Measurements from ENCODE around the gene SMPDL3A.

SMPDL3A gene

DNA sequence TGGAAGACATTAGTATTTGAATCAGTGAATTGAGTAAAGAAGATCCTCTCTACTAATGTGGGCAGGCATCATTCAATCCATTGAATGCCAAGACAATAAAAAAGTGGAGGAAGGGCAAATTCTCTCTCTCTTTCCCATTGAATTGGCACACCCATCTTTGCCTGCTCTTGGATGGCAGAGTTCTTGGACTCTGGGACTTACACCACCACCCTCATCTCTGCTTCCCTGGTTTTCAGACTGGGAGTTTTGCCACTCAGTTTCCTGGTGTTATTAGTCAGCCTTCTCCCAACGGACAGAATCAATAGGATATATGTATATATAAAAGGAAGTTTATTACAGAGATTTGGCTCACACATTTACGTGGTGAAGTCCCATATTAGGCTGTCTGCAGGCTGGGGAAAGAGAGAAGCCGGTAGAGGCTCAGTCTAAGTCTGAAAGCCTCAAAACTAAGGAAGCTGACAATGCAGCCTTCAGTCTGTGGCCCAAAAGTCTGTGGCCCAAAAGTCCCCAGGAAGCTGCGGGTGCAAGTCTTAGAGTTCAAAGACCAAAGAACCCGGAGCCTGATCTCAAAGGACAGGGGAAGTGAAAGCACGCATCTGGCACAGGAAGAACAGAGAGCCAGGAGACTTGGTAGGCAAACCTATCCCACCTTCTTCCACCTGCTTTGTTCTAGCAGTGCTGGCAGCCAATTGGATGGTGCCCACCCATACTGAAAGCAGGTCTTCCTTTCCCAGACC, 64.4 kb downstream of the SMPDL3A start:
- no peak for DNase-seq (ENCODE audit: low read depth in 1 of 2, low spot score in 1 of 2)
